Measurements from ENCODE around the gene ATP9B. TPM values are rescaled to one million over a fixed set of nuclear protein-coding genes. Genes with fewer than 3 reads are reported as not detected.

The ATP9B gene
- total RNA-seq, 1 donor from 2014 or later: 45.3 TPM

- Mint-ChIP-seq H3K27ac (no peak overlapping the region), H3K4me1 (ENCODE audit: low read depth) (peaks cover 3% of the 10 kb centered on the region), H3K4me3 (ENCODE audit: low read depth) (no peak overlapping the region), H3K36me3 (ENCODE audit: insufficient read depth) (peaks cover 14% of the 10 kb centered on the region), H3K27me3 (no peaks in the 10 kb centered on the region), H3K9me3 (ENCODE audit: low read depth) (no peaks in the 10 kb centered on the region)
- TF ChIP-seq, protein P1, sequence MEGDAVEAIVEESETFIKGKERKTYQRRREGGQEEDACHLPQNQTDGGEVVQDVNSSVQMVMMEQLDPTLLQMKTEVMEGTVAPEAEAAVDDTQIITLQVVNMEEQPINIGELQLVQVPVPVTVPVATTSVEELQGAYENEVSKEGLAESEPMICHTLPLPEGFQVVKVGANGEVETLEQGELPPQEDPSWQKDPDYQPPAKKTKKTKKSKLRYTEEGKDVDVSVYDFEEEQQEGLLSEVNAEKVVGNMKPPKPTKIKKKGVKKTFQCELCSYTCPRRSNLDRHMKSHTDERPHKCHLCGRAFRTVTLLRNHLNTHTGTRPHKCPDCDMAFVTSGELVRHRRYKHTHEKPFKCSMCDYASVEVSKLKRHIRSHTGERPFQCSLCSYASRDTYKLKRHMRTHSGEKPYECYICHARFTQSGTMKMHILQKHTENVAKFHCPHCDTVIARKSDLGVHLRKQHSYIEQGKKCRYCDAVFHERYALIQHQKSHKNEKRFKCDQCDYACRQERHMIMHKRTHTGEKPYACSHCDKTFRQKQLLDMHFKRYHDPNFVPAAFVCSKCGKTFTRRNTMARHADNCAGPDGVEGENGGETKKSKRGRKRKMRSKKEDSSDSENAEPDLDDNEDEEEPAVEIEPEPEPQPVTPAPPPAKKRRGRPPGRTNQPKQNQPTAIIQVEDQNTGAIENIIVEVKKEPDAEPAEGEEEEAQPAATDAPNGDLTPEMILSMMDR (IDR thresholded peaks at IDR 0.05; ENCODE audit: unreplicated experiment): no peak
- DNase-seq (ENCODE audit: low spot score, unreplicated experiment): no peak
Measured at GRCh38 chr18:79139206-79139605, 70.0 kb downstream of the ATP9B start.

DNA sequence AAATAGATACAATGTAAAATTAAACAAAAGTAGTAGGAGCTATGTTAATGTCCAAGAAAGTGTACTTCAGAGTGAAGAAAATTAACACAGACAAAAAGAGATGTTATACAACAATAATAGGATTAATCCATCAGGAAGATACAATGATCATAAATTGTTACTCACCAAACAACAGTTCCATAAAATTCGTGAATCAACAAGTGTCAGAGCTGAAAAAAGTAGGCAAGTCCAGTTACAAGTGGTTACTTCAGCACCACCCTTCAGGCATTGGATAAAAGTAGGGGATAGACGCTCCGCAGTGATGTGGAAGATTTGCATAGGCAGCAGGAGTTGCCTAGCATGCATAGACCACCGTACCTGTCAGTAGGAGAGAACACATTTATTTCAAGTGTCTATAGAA lies 77.8 kb downstream of the ATP9B start:
- Mint-ChIP-seq H3K27ac (no peak overlapping the region), H3K27me3 (no peaks in the 10 kb centered on the region), H3K36me3 (ENCODE audit: insufficient read depth) (peaks cover 26% of the 10 kb centered on the region), H3K9me3 (ENCODE audit: low read depth) (no peaks in the 10 kb centered on the region), H3K4me1 (ENCODE audit: low read depth) (no peaks in the 10 kb centered on the region), H3K4me3 (ENCODE audit: low read depth) (no peak overlapping the region)
- TF ChIP-seq, protein P1 (IDR thresholded peaks at IDR 0.05; ENCODE audit: unreplicated experiment): no peak
- no peak for DNase-seq (ENCODE audit: low spot score, unreplicated experiment)

GRCh38 chr18:79151191-79151590 lies 82.0 kb downstream of the ATP9B start:
- Mint-ChIP-seq H3K27ac (no peak overlapping the region), H3K9me3 (ENCODE audit: low read depth) (no peaks in the 10 kb centered on the region), H3K4me1 (ENCODE audit: low read depth) (no peaks in the 10 kb centered on the region), H3K4me3 (ENCODE audit: low read depth) (no peak overlapping the region), H3K27me3 (no peaks in the 10 kb centered on the region), H3K36me3 (ENCODE audit: insufficient read depth) (peaks cover 18% of the 10 kb centered on the region)
- DNase-seq (ENCODE audit: low spot score, unreplicated experiment): no peak
- TF ChIP-seq, protein P1 (IDR thresholded peaks at IDR 0.05; ENCODE audit: unreplicated experiment): no peak

DNA sequence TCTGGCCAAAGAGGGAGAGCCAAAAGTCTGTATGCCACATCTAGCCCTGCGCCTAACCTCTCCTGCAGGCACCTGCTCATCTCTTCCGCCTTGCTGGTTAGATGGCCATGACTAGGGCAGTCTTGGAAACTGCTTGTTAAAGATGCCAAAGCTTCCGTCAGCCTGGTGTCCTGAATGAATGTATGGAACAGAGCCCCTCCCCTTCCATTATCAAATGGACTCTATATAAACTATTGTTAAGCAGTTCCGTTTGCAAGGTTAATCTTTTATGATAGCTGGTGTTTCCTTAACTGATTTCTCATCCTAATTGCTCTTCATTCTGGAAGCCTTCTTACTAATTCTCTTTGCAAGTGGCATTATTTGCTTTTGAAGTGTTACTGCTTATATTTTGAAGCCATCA lies 87.1 kb downstream of the ATP9B start:
- Mint-ChIP-seq H3K4me1 (ENCODE audit: low read depth) (no peaks in the 10 kb centered on the region), H3K4me3 (ENCODE audit: low read depth) (no peak overlapping the region), H3K9me3 (ENCODE audit: low read depth) (peaks cover 3% of the 10 kb centered on the region), H3K27me3 (no peaks in the 10 kb centered on the region), H3K27ac (no peak overlapping the region), H3K36me3 (ENCODE audit: insufficient read depth) (peaks cover 17% of the 10 kb centered on the region)
- TF ChIP-seq, protein P1 (IDR thresholded peaks at IDR 0.05; ENCODE audit: unreplicated experiment): no peak
- DNase-seq (ENCODE audit: low spot score, unreplicated experiment): no peak

- Mint-ChIP-seq H3K27ac (no peak overlapping the region), H3K4me1 (ENCODE audit: low read depth) (no peaks in the 10 kb centered on the region), H3K4me3 (ENCODE audit: low read depth) (no peak overlapping the region), H3K36me3 (ENCODE audit: insufficient read depth) (peaks cover 7% of the 10 kb centered on the region), H3K27me3 (no peaks in the 10 kb centered on the region), H3K9me3 (ENCODE audit: low read depth) (no peaks in the 10 kb centered on the region)
- TF ChIP-seq, protein P1 (IDR thresholded peaks at IDR 0.05; ENCODE audit: unreplicated experiment): no peak
- no peak for DNase-seq (ENCODE audit: low spot score, unreplicated experiment)
Measured at GRCh38 chr18:79164706-79165105, 95.5 kb downstream of the ATP9B start.

Data from progenitor cell of endocrine pancreas (in vitro differentiated cells).